SH-SY5Y (cell line): ENCODE results near the gene CDC37L1.

Experiments
- GATA2 ChIP-seq: IDR thresholded peaks from 2 replicates; pipeline ENCODE4 v1.6.1; 2011; ENCODE audit warnings: mild to moderate bottlenecking, low read depth, low read length
- GATA3 ChIP-seq: IDR thresholded peaks from 2 replicates; pipeline ENCODE4 v1.6.1; 2011; ENCODE audit warnings: low read depth, mild to moderate bottlenecking, low read length, moderate library complexity

GRCh38 chr9:4721736-4722135 lies 42.4 kb downstream of the CDC37L1 start:
- TF ChIP-seq GATA2, result no peak
- no peak for TF ChIP-seq GATA3
